GM18517 (cell line): Measurements from ENCODE around the gene ARHGAP27.

Experiments used
- ATAC-seq: cut with Tn5 transposase; IDR thresholded peaks from one replicate; pipeline ENCODE4 v1.9.1; 2021; ENCODE audit warnings: mild to moderate bottlenecking, moderate library complexity; ENCODE audit not compliant: unreplicated experiment

The ARHGAP27 gene

GRCh38 chr17:45388604-45389325 lies 43.9 kb downstream of the ARHGAP27 start:
- ATAC-seq: no peak

- no peak for ATAC-seq
Measured at GRCh38 chr17:45387739-45388138, 44.9 kb downstream of the ARHGAP27 start.

GRCh38 chr17:45386178-45386577 lies 46.5 kb downstream of the ARHGAP27 start:
- ATAC-seq: no peak

GRCh38 chr17:45385331-45385997 lies 47.2 kb downstream of the ARHGAP27 start:
- no peak for ATAC-seq

DNA sequence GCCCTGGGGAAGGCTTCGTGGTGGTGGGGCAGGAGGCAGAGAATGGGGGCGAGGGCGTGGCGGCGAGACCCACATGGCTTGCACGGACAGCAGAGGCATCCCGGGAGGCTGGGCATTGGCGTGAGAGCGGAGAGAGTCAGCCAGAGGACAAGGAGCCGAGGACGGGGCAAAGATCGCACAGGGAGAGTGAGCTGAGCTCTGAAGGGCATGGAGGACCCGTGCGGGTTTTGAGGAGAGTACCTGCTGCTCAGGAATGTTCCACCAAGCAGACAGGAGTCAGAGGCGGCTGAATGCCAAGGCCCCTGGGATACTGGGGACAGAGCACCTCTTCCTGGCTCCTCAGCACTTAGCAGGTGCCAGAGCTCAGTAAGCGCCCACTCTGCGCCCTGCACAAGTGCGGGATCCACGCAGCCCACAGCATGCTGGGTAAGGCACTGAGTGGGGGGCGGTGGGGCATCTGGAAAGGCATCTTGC lies 47.8 kb downstream of the ARHGAP27 start:
- ATAC-seq: no peak

GRCh38 chr17:45384047-45384788 lies 48.5 kb downstream of the ARHGAP27 start:
- no peak for ATAC-seq

DNA sequence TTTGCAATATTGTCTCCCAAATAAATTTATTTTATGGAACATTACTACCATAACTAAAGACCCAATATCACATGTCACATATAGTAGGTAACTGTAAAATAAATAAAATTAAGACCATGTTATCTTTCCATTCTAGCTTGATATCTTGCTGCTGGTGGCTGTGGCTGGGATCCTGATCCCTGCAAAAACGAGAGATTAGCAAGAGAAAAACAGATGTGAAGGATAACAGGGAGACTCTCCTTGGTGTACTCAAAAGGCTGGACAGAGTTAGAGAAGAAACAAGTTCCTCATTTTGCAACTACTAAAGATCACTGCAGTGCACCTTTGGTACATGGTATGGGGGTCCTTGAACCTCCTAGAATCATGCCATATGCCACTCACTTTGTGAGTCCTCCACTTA lies 49.7 kb downstream of the ARHGAP27 start:
- no peak for ATAC-seq

GRCh38 chr17:45382226-45382625 lies 50.4 kb downstream of the ARHGAP27 start:
- ATAC-seq: no peak

- no peak for ATAC-seq
Measured at GRCh38 chr17:45380991-45381390, 51.7 kb downstream of the ARHGAP27 start.

DNA sequence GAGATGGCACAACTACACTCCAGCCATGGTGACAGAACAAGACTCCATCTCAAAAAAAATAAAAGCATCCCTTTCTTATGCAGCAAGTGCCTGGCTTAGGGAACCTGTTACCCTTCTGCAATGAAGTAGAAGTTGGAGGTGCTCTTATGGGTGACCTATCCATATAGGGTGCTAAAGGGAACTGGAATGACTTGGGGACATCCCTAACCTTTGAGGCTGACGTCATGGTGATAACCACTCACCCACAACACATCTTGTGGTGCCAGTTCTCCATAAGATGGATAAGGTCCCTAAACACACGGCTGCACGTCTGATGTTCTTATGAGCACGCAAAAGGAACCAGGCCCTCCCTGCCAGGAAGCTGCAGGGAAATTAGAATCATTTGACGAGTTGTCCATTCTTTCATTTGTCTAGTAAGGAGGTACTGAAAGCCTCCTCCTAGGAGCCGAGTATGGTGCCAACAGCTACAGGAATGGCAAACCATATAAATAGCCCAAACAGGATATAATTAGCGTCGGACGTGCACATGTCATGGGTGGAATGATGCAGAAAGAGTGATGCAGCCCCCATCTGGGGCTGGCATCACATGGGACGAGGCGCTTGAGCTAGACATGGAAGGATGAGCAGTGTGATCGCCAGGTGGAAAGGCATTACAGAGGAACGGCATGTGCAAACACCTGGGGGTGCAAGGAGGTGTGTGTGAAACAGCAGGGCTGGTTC lies 52.5 kb downstream of the ARHGAP27 start:
- no peak for ATAC-seq

- ATAC-seq: no peak
Measured at GRCh38 chr17:45377401-45377800, 55.3 kb downstream of the ARHGAP27 start.

DNA sequence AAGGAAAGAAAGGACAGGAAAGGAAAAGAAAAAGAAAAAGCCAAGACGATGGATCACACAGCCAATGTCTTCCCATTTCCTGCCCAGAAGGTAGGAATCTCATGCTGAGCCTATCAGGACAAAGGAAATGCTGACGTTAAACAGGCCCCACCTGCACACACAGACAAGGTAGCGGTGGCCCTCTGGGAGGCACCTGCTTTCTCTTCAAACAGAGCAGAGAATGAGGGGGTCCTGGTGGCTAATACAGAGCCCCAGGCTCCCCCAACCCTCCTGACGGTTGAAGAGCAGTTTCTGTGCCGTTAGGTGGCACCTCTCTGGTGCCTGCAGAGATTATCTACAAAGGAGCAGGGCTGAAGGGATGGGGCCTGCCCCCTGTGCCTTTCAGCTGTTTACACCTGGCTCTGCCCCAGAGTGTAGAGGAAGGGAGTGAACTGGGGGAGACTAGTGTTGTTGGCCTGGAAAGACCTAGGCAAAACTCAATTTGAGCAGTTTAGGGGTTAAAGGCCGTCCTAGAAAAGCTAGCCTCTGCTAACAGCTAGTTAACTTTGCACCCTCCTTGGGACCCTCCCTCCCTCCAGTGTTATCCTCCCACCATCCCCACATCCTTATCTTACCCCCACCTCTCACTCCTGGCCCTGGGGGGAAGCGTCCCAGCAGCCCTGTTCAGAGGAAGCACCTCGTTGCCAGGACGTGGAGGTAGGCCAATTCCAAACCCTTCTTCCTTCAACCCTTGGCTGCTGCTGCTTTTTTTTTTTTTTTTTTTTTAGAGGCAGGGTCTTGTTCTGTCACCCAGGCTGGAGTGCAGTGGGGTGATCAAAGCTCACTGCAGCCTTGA lies 56.3 kb downstream of the ARHGAP27 start:
- no peak for ATAC-seq

- no peak for ATAC-seq
Measured at GRCh38 chr17:45374501-45374900, 58.2 kb downstream of the ARHGAP27 start.

DNA sequence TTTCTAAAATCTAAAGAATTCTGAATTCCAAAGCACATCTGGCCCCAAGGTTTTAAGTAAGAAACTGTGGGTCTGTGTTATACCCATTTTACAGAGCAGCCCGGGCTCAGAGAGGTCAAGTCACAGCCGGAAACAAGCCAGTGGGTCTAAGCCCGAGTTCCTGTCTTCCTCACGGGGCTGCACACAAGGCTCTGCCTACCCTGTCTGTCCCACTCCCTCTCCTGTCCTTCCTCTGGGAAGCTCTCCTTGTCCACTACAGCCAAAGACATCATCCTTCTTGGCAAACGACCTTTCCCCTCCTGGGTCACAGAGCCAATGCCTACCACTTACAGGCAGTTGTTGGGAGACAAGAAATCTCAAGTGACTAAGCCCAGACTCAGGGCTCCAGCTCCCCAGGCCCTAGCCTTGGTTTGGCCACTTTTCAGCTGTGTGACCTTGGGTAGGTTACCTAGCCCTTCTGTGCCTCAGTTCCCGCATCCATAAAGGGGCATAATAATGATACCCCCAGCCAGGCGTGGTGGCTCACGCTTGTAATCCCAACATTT lies 60.3 kb downstream of the ARHGAP27 start:
- no peak for ATAC-seq

DNA sequence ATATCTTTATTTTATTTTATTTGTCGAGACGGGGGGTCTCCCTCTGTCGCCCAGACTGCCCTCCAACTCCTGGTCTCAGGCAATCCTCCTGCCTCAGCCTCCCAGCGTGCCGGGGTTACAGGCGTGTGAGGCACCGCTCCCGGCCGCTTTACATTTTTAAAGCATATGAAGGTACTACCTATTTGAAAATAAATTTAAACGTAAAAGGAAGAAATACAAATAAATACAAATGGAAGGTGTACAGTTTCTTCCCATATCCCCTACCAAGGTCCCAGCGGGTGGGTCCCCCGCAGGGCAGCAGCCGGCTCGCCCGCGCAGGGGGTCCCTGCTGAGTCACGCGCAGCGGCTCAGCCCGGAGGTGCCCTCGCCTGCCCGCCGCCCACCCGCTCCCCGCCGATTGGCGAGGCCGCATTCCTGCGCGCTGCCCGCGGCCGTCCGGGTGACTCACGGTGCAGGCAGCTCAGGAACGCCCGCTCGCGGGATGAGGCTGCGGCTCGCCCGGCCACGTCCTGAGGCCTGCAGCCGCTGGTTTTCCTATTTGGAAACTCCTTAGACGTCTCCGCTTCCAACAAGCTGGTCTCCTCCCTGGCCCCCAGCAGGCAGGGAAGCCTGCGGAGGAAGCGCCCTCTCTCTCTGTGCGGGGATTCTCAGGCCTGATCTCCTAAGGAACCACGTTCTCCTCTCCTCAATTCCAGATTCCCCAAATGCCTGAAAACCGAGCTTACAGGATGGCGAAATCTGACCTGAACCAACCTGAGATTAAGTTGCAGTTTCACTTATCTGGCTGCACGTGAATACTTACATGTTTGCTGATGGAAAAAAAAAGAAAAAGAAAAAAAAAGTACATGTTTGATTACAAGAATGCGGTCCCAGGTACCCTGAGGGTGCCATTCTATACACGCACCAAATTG lies 61.0 kb downstream of the ARHGAP27 start:
- ATAC-seq: no peak

- no peak for ATAC-seq
Measured at GRCh38 chr17:45370949-45371413, 61.7 kb downstream of the ARHGAP27 start.

GRCh38 chr17:45369421-45369820 lies 63.2 kb downstream of the ARHGAP27 start:
- no peak for ATAC-seq

DNA sequence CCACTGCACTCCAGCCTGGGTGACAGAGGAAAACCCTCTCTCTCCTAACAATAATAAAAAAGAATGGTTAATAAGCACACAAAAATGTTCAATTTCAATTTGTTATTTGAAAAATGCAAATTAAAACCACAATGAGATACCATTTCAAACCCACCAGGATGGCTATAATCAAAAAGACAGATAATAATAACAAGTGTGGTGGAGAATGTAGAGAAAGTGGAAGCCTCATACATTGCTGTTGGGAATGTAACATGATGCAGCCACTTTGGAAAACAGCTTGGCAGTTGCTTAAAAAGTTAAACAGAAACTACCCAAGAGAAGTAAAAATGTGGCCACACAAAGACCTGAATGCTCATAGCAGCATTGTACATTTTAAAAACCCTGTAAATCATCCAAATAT lies 64.0 kb downstream of the ARHGAP27 start:
- ATAC-seq: no peak

GRCh38 chr17:45367216-45367615 lies 65.5 kb downstream of the ARHGAP27 start:
- no peak for ATAC-seq
